RKO (cell line): Measurements from ENCODE around the gene PSMG3.
A peak's percentile ranks its signal among the peaks of the same experiment; 100 is the strongest.

Source experiments
- DNase-seq: peaks from one replicate; pipeline ENCODE4 v3.0.0-alpha.2; 2016; ENCODE audit warnings: low spot score

The PSMG3 gene

GRCh38 chr7:1579481-1580421, 9.9 kb upstream of the PSMG3 start:
- DNase-seq = peak; percentile 53

DNA sequence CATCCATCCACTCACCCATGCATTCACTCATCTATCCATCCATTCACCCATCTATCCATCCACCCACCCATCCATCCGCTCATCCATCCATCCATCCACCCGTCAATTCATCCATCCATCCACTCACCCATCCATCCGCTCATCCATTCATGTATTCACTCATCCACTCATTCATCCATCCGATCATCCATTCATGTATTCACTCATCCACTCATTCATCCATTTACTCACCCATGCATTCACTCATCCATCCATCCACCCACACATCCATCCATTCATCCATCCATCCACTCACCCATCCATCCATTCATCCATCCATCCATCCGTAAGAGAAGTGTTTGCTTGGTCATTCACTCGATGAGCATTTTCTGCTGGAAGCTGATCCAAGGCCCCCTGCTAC, 8.7 kb upstream of the PSMG3 start:
- DNase-seq = no peak

- no peak for DNase-seq
Observed at GRCh38 chr7:1576521-1577253, 6.9 kb upstream of the PSMG3 start.

GRCh38 chr7:1575809-1576208, 6.0 kb upstream of the PSMG3 start:
- no peak for DNase-seq

- no peak for DNase-seq
Observed at GRCh38 chr7:1572111-1572822, 2.4 kb upstream of the PSMG3 start.

DNA sequence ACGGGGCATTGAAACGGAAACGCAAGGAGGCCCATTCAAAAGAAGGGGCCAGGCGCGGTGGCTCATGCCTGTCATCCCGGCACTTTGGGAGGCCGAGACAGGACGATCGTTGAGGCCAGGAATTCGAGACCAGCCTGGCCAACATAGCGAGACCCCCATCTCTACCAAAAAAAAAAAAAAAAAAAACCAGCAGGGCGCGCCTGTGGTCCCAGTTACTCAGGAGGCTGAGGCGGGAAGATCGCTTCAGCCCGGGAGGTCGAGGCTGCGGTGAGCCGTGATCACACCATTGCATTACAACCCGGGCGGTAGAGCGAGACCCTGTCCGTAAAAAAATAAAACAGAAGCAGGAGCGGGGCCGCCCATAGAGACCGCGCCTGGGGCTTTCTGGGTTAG, 396 bp downstream of the PSMG3 start:
- no peak for DNase-seq

GRCh38 chr7:1569016-1569415, 816 bp downstream of the PSMG3 start:
- peak; percentile 94 for DNase-seq

DNA sequence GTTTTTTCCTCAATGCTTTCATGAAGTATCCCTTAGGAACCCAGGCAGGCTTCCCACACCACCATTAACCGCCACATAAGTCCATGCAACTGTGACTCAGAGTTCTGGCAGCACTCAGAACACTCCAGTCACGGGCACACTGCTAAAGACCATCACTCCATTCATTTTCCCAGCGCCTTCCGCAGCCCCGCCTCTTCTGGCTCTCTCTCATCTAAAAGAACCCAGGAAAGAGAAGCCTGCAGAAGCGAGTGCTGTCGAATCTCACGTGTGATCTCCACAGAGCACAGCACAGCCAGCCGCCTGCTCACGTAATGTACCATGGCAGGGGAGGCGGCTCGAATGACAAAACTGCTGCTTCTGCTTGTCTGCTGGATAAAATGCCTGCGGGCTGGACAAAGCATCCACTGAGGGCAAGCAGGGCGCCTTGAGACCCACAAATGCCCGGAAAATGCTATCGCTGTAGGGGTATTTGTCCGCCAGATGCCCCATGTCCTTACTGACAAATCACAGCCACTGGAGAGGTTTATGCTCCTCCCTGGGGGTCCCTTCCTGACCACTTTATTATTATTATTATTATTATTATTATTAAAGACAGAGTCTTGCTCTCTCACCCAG, 1.8 kb downstream of the PSMG3 start:
- DNase-seq = no peak

- no peak for DNase-seq
Observed at GRCh38 chr7:1567049-1567771, 2.6 kb downstream of the PSMG3 start.

- DNase-seq = no peak
Observed at GRCh38 chr7:1566687-1567048, 3.2 kb downstream of the PSMG3 start.

GRCh38 chr7:1564603-1565022, 5.2 kb downstream of the PSMG3 start:
- peak; percentile 38 for DNase-seq

DNA sequence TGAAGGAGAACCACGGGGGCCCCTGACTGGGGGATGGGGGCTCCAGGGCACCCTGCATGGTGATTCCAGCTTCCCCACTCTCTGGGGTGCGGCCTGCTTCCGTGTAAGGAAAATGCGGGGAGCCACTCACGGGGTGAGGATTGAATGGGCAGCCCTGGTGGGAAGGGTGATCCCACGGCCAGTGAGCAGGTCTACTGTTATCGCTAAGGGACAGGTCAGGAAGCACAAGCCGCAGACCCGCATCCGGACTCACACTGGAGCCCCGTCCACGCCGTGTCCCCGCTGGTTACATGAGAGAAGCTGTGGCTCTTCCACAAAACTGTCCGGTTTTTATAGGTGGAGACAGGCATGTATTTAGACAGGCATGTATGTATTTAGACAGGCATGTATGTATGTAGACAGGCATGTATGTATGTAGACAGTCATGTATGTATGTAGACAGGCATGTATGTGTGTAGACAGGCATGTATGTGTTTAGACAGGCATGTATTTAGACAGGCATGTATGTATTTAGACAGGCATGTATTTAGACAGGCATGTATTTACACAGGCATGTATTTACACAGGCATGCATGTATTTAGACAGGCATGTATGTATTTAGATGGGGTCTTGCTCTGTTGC, 5.7 kb downstream of the PSMG3 start:
- DNase-seq = no peak

- DNase-seq = no peak
Observed at GRCh38 chr7:1562597-1563051, 7.2 kb downstream of the PSMG3 start.

DNA sequence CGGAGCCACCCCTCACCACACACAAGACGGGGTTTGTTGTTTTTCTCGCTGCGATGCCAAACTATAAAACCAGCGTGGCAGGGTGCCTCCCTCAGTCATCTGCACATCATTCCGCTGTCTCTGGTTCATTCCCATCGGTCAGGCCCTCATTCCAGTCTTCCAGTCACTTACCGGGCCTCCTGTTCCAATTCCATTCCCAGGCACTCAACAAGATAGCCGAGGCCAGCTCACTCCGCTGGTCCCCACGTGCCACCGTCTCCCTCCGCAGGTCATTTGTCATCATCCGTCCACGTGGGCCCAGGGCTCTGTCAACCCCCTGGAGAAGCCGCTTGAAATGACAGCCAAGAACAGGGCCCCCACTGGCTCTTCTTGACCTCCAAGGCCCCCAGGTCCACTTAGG, 7.7 kb downstream of the PSMG3 start:
- no peak for DNase-seq

DNA sequence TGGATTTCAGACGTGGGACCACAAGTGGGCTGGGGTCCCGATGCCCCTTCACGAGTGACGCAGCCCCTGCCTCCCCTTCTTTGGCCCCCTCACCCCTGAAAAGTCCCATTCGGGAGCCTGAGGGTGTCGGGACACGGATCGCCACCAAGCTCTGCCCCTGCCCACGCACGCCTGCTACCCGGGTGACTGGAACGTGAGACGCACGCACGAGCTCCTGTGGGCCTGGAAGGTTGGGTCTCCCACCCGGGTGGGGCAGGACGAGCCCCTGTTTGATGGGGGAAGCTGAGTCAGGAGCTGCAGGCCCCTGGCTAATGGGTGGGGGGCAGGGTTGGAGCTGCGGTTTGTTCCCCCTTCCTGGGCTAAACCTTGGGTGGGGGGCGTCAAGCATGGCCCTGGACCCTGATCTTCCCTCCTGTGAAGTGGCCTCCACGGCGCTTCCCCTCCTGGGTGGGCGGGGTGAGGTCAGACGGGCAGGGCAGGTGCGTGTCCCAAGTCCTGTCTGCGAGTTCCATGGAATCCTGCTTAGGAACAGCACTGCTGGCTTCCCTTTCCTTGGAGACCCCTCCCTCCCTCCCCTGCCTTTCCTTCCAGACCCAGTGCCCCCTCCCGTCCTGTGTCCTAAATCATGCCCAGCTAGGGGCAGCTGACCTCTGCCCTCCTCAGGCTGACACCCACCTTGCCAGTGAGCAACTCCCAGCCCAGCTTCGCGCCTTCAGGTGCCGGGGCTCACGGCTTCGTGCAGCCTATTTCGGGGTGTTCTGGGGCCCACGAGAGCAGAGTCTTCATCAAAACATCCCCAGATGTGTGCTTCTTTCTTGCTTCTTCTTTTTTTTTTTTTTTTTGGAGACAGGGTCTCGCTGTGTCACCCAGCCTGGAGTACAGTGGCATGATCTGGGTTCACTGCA, 8.5 kb downstream of the PSMG3 start:
- DNase-seq = no peak

DNA sequence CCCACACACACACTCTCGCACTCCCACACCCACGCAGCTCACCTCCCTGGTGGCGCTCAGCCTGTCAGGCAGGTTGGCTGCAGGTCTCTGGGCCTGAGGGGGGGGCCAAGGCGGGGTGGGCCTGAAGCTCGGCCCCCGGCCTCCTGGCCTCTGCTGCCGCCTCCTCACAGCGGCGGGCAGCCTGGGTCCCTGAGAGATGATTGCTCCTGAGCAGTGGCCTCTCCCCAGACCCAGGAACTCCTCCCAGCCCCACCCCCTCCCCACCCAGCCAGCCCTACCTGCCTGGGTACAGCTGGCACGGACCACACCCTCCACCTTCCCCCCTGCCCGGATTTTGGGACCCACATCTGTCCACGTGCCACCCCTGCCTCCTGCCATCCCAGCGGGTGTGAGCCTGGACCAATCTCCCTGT, 9.2 kb downstream of the PSMG3 start:
- no peak for DNase-seq

GRCh38 chr7:1559626-1560590, 9.9 kb downstream of the PSMG3 start:
- DNase-seq = no peak

DNA sequence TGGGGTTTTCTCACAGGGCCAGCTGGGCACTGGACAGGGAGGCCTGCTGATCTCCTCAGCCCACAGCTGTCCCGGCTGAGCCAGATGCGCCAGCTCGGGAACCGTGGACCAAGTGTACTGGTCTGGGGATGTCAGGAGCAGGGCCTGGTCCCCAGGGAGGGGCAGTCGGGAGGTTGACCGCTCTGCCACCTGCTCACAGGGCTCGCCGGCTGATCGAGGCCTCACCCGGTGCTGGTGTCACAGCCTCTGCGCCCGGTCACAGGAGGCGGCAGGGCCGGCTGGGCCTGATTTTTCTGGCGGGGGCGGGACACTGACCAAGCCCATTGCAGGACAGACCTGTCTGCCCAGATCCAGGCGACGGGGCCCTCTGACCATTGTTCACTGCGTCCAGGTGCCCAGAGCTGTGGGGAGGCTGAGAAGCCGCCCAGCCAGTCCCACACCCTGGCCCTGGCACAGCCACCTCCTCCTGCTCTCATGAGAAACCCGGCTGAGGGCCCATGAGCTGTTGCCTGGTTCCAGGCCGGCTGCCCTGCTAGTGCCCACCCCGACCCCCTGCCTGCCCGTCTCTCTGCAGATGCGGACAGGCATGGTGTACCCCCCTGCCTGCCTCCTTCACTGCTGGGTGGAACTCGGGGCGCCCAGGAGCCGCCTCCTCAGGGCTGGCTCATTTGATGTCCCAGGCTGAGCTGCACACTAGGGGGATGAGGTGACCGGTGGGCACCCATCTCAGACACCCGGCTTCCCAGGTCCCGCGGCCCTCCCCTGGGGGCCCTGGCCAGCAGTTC, 10.8 kb downstream of the PSMG3 start:
- DNase-seq = no peak
